Stimulated activated naive CD8-positive, alpha-beta T cell treated with anti-CD3 and anti-CD28 coated beads, Interleukin-15, Interleukin-2, amounts not matched to agents 100 ng/mL and 50 ng/mL, for 24 hours (primary cell): ENCODE results near the gene EML1.
A peak's percentile ranks its signal among the peaks of the same experiment; 100 is the strongest.

Experiments used
- H3K27ac Mint-ChIP-seq: one replicate; pipeline ENCODE4 v1.8.0; 2021; ENCODE audit warnings: mild to moderate bottlenecking, mixed read lengths
- H3K27me3 Mint-ChIP-seq: one replicate; pipeline ENCODE4 v1.8.0; 2021; ENCODE audit warnings: mixed read lengths
- H3K36me3 Mint-ChIP-seq: one replicate; pipeline ENCODE4 v1.8.0; 2021; ENCODE audit warnings: low read depth, mixed read lengths
- H3K4me1 Mint-ChIP-seq: one replicate; pipeline ENCODE4 v1.8.0; 2021; ENCODE audit warnings: low read depth, mixed read lengths
- H3K4me3 Mint-ChIP-seq: one replicate; pipeline ENCODE4 v1.8.0; 2021; ENCODE audit warnings: mild to moderate bottlenecking, mixed read lengths
- H3K9me3 Mint-ChIP-seq: one replicate; pipeline ENCODE4 v1.8.0; 2021; ENCODE audit warnings: mixed read lengths

Gene EML1

GRCh38 chr14:99952039-99952438 is 158.8 kb downstream of the EML1 start:
- Mint-ChIP-seq H3K27ac (no peak overlapping the region), H3K4me3 (no peak overlapping the region), H3K27me3 (peaks cover 17% of the 10 kb centered on the region), H3K36me3 (no peaks in the 10 kb centered on the region), H3K4me1 (peaks cover 4% of the 10 kb centered on the region), H3K9me3 (no peaks in the 10 kb centered on the region)

GRCh38 chr14:99952453-99952852 is 159.2 kb downstream of the EML1 start:
- no peaks in the 10 kb centered on the region for H3K9me3 Mint-ChIP-seq
- peaks cover 4% of the 10 kb centered on the region for H3K4me1 Mint-ChIP-seq
- no peak overlapping the region for H3K27ac Mint-ChIP-seq
- no peak overlapping the region for H3K4me3 Mint-ChIP-seq
- H3K36me3 Mint-ChIP-seq: no peaks in the 10 kb centered on the region
- peaks cover 16% of the 10 kb centered on the region for H3K27me3 Mint-ChIP-seq

- Mint-ChIP-seq H3K27me3 (peaks cover 24% of the 10 kb centered on the region), H3K4me3 (no peak overlapping the region), H3K36me3 (no peaks in the 10 kb centered on the region), H3K4me1 (no peaks in the 10 kb centered on the region), H3K9me3 (no peaks in the 10 kb centered on the region), H3K27ac (no peak overlapping the region)
Observed at GRCh38 chr14:99955826-99956455, 162.7 kb downstream of the EML1 start.

DNA sequence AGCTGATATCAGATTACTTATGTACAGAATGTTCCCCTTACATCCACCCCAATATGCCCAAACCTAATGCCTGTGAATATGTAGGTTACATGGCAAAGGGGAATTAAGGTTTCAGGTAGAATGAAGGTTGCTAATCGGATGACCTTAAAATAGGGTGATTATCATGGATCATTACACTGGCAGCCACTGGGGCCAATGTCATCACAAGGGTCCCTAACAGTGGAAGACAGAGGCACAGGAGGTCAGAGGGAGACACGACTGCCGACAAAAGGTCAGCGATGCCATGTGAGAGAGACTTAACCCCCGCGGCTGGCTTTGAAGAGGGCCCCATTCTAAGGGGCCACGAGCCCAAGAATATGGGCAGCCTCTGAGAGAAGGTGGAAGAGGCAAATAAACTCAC is 165.2 kb downstream of the EML1 start:
- Mint-ChIP-seq H3K27ac (no peak overlapping the region), H3K4me1 (no peaks in the 10 kb centered on the region), H3K4me3 (no peak overlapping the region), H3K36me3 (no peaks in the 10 kb centered on the region), H3K9me3 (no peaks in the 10 kb centered on the region), H3K27me3 (peaks cover 35% of the 10 kb centered on the region)

DNA sequence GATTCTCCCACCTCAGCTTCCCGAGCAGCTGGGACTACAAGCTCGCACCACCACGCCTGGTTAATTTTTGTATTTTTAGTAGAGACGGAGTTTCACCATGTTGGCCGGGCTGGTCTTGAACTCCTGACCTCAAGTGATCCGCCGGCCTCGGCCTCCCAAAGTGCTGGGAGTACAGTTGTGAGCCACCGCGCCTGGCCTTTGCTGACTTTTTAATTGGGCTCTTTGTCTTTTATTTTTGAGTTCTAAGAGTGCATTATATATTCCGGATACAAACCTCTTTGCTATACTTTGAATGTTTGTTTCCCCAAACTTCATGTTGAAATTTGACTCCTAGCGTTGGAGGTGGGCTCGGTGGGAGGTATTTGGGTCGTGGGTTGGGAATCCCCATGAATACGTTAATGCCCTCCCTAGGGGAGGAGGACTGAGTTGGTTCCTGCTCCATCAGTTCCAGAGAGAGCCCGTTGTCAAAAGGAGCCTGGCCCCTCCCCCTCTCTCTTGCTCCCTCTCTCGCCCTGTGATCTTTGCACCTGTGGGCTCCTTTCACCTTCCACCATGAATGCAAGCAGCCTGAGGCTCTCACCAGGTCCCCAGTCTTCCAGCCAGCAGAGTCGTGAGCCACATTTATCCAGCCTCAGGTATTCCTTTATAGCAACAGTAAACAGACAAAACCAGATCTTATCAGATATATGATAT is 168.8 kb downstream of the EML1 start:
- Mint-ChIP-seq H3K36me3 (no peaks in the 10 kb centered on the region), H3K4me1 (no peaks in the 10 kb centered on the region), H3K27ac (no peak overlapping the region)

GRCh38 chr14:99964979-99965378 is 171.8 kb downstream of the EML1 start:
- Mint-ChIP-seq H3K36me3 (no peaks in the 10 kb centered on the region), H3K9me3 (no peaks in the 10 kb centered on the region), H3K27me3 (peaks cover 55% of the 10 kb centered on the region), H3K4me3 (no peak overlapping the region), H3K27ac (no peak overlapping the region), H3K4me1 (peaks cover 12% of the 10 kb centered on the region)

More for the DNA sequence above, 168.8 kb downstream of the EML1 start:
- no peaks in the 10 kb centered on the region for H3K9me3 Mint-ChIP-seq
- peaks cover 39% of the 10 kb centered on the region for H3K27me3 Mint-ChIP-seq
- no peak overlapping the region for H3K4me3 Mint-ChIP-seq

DNA sequence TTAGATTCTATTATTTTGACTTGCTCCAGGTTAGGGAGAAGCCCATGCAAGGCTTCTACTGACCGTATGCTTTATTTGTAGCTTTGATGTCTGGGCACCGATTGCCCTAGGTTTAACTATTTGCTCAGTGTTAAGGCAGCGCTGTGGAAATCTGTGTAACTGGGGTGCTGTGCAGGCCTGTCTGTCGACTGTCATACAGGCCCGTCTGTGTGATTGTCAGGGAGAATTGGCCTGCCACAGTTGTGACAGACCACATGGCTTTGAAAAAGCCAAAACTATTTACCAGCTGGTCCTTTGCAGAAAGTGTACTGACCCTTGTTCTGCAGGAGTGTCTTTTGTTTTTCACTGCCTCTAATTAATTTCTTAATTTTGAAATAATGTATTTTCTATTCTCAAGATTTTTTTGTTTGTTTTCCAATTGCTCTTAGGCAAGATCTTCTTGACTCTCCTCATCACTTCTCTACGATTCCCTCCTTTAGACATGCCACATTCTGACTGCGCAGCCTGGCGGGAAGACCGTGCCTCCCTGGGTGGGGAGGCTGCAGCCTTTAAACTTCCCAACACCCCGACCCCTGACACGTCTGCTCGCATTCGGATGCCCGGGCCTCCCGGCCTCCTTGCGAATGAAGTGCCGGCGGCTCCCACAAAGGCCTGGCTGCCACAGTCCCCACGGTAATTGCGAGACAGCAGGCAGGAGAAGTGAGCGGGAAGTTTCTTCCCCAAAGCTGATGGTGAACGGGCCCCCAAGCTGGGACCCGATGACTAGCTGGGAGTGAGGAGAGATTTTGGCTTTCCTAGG is 173.0 kb downstream of the EML1 start:
- H3K9me3 Mint-ChIP-seq: no peaks in the 10 kb centered on the region
- peaks cover 53% of the 10 kb centered on the region for H3K27me3 Mint-ChIP-seq
- peaks cover 15% of the 10 kb centered on the region for H3K4me1 Mint-ChIP-seq
- no peak overlapping the region for H3K4me3 Mint-ChIP-seq
- no peaks in the 10 kb centered on the region for H3K36me3 Mint-ChIP-seq
- H3K27ac Mint-ChIP-seq: no peak overlapping the region

DNA sequence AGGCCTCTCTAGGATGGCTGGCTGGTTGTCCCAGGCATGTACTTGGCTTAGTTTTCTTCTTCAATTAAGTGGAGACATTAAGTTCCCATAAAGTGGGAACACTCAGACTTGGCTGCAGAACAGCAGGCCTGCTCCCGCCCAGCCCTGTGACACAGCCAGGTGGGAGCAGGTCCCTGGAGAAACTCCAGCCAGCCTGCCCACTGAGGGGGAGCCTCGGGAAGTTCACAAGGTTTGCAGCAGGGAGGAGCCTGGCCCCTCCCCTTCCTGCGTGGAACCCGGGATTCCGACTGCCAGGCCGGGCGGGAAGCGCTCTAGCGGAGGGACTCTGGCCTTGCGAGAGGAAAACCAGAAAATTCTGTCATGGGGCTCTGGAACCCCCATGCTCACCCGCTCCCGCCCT is 173.7 kb downstream of the EML1 start:
- Mint-ChIP-seq H3K27ac (no peak overlapping the region), H3K4me3 (no peak overlapping the region), H3K36me3 (no peaks in the 10 kb centered on the region), H3K4me1 (peaks cover 15% of the 10 kb centered on the region), H3K27me3 (peaks cover 53% of the 10 kb centered on the region), H3K9me3 (no peaks in the 10 kb centered on the region)

DNA sequence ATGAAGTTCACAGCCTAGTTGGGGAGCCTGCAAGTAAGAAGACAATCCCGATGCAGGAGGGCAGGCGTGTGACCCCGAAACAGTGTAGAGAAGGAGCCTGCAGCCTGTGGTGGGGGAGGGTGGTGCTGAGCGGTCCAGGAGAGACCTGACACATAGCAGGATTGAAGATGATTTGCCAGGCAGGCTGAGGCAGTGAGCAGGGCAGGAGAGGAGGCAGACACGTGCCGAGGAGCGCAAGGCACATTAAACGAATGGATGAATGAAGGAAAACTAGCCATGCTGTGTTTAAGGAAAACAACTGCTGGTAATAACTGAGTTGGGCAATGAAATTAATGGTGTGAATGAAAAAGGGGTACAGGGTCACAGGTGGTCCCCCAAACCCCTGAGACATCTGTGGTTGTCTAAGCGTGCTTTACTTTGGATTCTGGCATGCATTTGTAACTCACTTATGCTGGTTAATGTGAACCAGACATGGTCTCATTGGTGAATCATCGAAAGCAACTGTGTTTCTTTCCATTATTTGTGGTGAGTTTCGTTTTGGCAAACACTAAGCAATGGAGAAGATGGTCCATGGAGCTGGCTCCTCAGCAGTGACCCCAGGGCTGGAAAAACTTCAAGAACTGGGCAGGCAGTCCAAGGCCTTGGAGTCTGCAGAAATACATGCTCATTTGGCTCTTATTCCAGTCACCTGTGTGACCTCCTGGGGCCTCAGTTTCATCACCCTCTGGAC is 175.1 kb downstream of the EML1 start:
- no peak overlapping the region for H3K4me3 Mint-ChIP-seq
- peaks cover 43% of the 10 kb centered on the region for H3K27me3 Mint-ChIP-seq
- H3K36me3 Mint-ChIP-seq: no peaks in the 10 kb centered on the region
- H3K9me3 Mint-ChIP-seq: no peaks in the 10 kb centered on the region
- no peak overlapping the region for H3K27ac Mint-ChIP-seq
- H3K4me1 Mint-ChIP-seq: peaks cover 26% of the 10 kb centered on the region

DNA sequence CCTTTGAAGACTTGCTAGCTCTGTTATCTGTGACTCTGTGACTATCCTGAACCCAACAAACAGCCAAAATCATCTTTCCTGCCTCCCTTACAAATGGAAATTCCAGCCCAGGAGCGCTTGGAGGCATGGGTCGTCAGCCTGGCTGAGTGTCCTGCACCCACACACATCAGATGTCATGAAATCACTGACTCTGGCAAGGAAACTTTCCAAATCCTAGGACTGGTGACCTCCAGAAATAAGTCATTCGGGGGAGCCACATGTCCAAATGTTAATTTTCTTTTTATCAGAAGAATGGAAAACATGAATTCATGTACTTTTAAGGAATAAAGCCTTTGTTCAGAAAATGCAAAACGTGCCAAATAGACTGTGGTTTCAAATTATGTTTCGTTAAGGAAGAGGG is 175.7 kb downstream of the EML1 start:
- Mint-ChIP-seq H3K27ac (no peak overlapping the region), H3K36me3 (no peaks in the 10 kb centered on the region), H3K27me3 (peaks cover 39% of the 10 kb centered on the region), H3K9me3 (no peaks in the 10 kb centered on the region), H3K4me3 (no peak overlapping the region), H3K4me1 (peaks cover 30% of the 10 kb centered on the region)

GRCh38 chr14:99969673-99970322 is 176.6 kb downstream of the EML1 start:
- H3K4me3 Mint-ChIP-seq: peak overlapping the region; percentile 68
- H3K36me3 Mint-ChIP-seq: no peaks in the 10 kb centered on the region
- H3K27ac Mint-ChIP-seq: no peak overlapping the region

GRCh38 chr14:99971087-99971940 is 178.1 kb downstream of the EML1 start:
- Mint-ChIP-seq H3K4me3 (peak overlapping the region; percentile 68), H3K27ac (no peak overlapping the region), H3K4me1 (peaks cover 35% of the 10 kb centered on the region), H3K27me3 (peaks cover 28% of the 10 kb centered on the region), H3K36me3 (no peaks in the 10 kb centered on the region), H3K9me3 (no peaks in the 10 kb centered on the region)

More at GRCh38 chr14:99969673-99970322, 176.6 kb downstream of the EML1 start:
- Mint-ChIP-seq H3K27me3 (peaks cover 32% of the 10 kb centered on the region), H3K9me3 (no peaks in the 10 kb centered on the region), H3K4me1 (peaks cover 35% of the 10 kb centered on the region)

- peak overlapping the region; percentile 93 for H3K4me3 Mint-ChIP-seq
Observed at GRCh38 chr14:99971941-99972747, 178.9 kb downstream of the EML1 start.

More at GRCh38 chr14:99971941-99972747, 178.9 kb downstream of the EML1 start:
- H3K9me3 Mint-ChIP-seq: no peaks in the 10 kb centered on the region
- H3K27ac Mint-ChIP-seq: peak overlapping the region; percentile 92
- H3K36me3 Mint-ChIP-seq: no peaks in the 10 kb centered on the region
- H3K27me3 Mint-ChIP-seq: peaks cover 27% of the 10 kb centered on the region
- peaks cover 35% of the 10 kb centered on the region for H3K4me1 Mint-ChIP-seq
